K562 (cell line): ENCODE data around the gene GPRC6A. TPM values are rescaled to one million over a fixed set of nuclear protein-coding genes. Genes with fewer than 3 reads are reported as not detected.

Experiments
- ATAC-seq: fragments of 200-7000 bp; cut with Tn5 transposase; 3 replicates; pipeline ENCODE4 v1.9.1; 2020; ENCODE audit warnings: moderate library complexity
- Bru-seq: library from RNA; stranded (reverse); fragments of 400-500 nt; gene quantifications from one replicate; lab custom pipeline; 2021; lab: Mats Ljungman, UMichigan
- BruChase-seq, 2 experiments: library from RNA; stranded (reverse); fragments of 400-500 nt; gene quantifications; one replicate each; lab custom pipeline; 2021; lab: Mats Ljungman, UMichigan
- BruUV-seq: library from RNA; stranded (reverse); fragments of 400-500 nt; replicated peaks from 2 replicates; lab custom pipeline; 2021; lab: Mats Ljungman, UMichigan
- CTCF ChIA-PET: fragments of 300-600 bp; formaldehyde crosslinking; extraction: SDS; loops from one replicate; lab custom pipeline; 2021; ENCODE audit warnings: low intra/inter-chr PET ratio; lab: Yijun Ruan, JAX
- POLR2A ChIA-PET: fragments of 300-600, 350-650 bp; sonication (Branson Sonifier 250); formaldehyde crosslinking; extraction: SDS; loops from one replicate; lab custom pipeline; 2021; ENCODE audit warnings: antibody characterized with exemption, inconsistent platforms; lab: Yijun Ruan, JAX
- DNase-seq, 4 experiments: peaks; one replicate each; pipeline versions ENCODE4 v3.0.0 to v3.0.0-alpha.2; 2011 to 2018; ENCODE audit warnings: low spot score in 3 of 4, mixed read lengths in 3 of 4; ENCODE audit errors: extremely low read depth in 1 of 4
- FAIRE-seq: peaks from 2 replicates; lab custom pipeline; 2011; peaks lifted over from hg19 to GRCh38; lab: Jason Lieb, UNC
- H2AFZ ChIP-seq: 2 replicates; pipeline ENCODE4 v1.6.0; 2011; ENCODE audit warnings: low read depth, low read length, control low read depth, inconsistent platforms
- H3K27ac ChIP-seq: fragments of 200-600 bp; 3 replicates; pipeline ENCODE4 v1.8.0; 2011; ENCODE audit warnings: low read depth, mild to moderate bottlenecking, control low read depth, inconsistent platforms, low read length, moderate library complexity, mixed read lengths; ENCODE audit errors: extremely low read depth
- H3K27me3 ChIP-seq, 2 experiments: fragments of 300-600 bp in 1 of 2; 2 replicates in 1 of 2; 3 replicates in 1 of 2; pipeline versions ENCODE4 v1.6.0 to v1.8.0; 2011; ENCODE audit warnings: inconsistent platforms in 2 of 2, low read length in 2 of 2, mild to moderate bottlenecking in 1 of 2, mixed read lengths in 1 of 2, moderate library complexity in 1 of 2; ENCODE audit not compliant: control insufficient read depth in 2 of 2, insufficient read depth in 2 of 2
- H3K36me3 ChIP-seq: fragments of 300-600 bp; 3 replicates; pipeline ENCODE4 v1.8.0; 2011; ENCODE audit warnings: mild to moderate bottlenecking, low read length, inconsistent platforms; ENCODE audit not compliant: control insufficient read depth, insufficient read depth
- H3K4me1 ChIP-seq, 2 experiments: fragments of 200-600 bp in 1 of 2; replicated peaks in 1 of 2; 2 replicates in 1 of 2; 3 replicates in 1 of 2; pipeline versions ENCODE4 v1.5.1 to v1.8.0; 2011; ENCODE audit warnings: inconsistent platforms in 2 of 2, low read length in 2 of 2, mild to moderate bottlenecking in 1 of 2, mixed read lengths in 1 of 2, moderate library complexity in 1 of 2; ENCODE audit not compliant: control insufficient read depth in 2 of 2, insufficient read depth in 2 of 2
- H3K4me2 ChIP-seq: 2 replicates; pipeline ENCODE4 v1.6.1; 2011; ENCODE audit warnings: low read length, control low read depth, inconsistent platforms, mixed read lengths; ENCODE audit not compliant: insufficient read depth
- H3K4me3 ChIP-seq: fragments of 200-600 bp; sonication (generic), shearing (Covaris generic); 2 replicates; pipeline ENCODE4 v1.5.1; 2016; ENCODE audit warnings: control low read depth, inconsistent platforms
- H3K79me2 ChIP-seq: fragments of 200-600 bp; 3 replicates; pipeline ENCODE4 v1.8.0; 2011; ENCODE audit warnings: low read length, inconsistent platforms; ENCODE audit not compliant: control insufficient read depth, insufficient read depth
- H3K9ac ChIP-seq, 2 experiments: 2 replicates each; pipeline versions ENCODE4 v1.6.0 to v1.6.1; 2011; ENCODE audit warnings: low read depth in 2 of 2, low read length in 2 of 2, control low read depth in 1 of 2, inconsistent platforms in 1 of 2, mild to moderate bottlenecking in 1 of 2, mixed read lengths in 1 of 2; ENCODE audit not compliant: insufficient read depth in 1 of 2
- H3K9me1 ChIP-seq: one replicate; pipeline ENCODE4 v1.6.0; 2011; ENCODE audit warnings: inconsistent platforms, mild to moderate bottlenecking, low read length, moderate library complexity; ENCODE audit not compliant: control insufficient read depth, insufficient read depth
- H3K9me3 ChIP-seq: replicated peaks from 2 replicates; pipeline ENCODE4 v1.5.1; 2011; ENCODE audit warnings: low read depth, low read length, inconsistent platforms; ENCODE audit not compliant: control insufficient read depth, insufficient read depth
- H4K20me1 ChIP-seq: replicated peaks from 2 replicates; pipeline ENCODE4 v1.6.1; 2011; ENCODE audit warnings: low read length, inconsistent platforms, mixed read lengths; ENCODE audit not compliant: control insufficient read depth, insufficient read depth
- ZBTB8A ChIP-seq: fragments of 450-650 bp; IDR thresholded peaks from 2 replicates; pipeline ENCODE4 v1.6.1; 2018; ENCODE audit warnings: mild to moderate bottlenecking, moderate library complexity; ENCODE audit not compliant: partially characterized antibody
- WGBS: fragments of 100-300 bp; shearing (Covaris generic); methylation state at CpG from one replicate; pipeline ENCODE4 v1.1.6; 2016; ENCODE audit warnings: low coverage, mixed read lengths; ENCODE audit not compliant: insufficient coverage; ENCODE audit errors: missing lambda C conversion rate; 5-methylcytosine and 5-hydroxymethylcytosine counted together
- in situ Hi-C: fragments of 300-500 bp; cut with MboI; formaldehyde crosslinking; loops from 4 replicates; pipeline ENCODE4 v1.15.0; 2018; ENCODE audit warnings: inconsistent platforms, mixed read lengths
- intact Hi-C: fragments of 100-400 bp; cut with micrococcal nuclease; formaldehyde crosslinking; loops from 2 replicates; pipeline ENCODE4 v1.14.2; 2022
- long read RNA-seq, 3 experiments: library from polyadenylated mRNA in 2 of 3; library from RNA in 1 of 3; unstranded in 2 of 3; stranded (forward) in 1 of 3; transcript quantifications; one replicate each; pipeline ENCODE4 v2.0.0, GENCODE V29; 2019 to 2022
- polyA minus RNA-seq, 3 experiments: library from RNA; depleted of rRNA, polyadenylated mRNA; stranded (reverse); fragments of >200 nt; gene quantifications; 2 replicates each; pipeline ENCODE4 v1.2.3, GENCODE V29; 2011
- polyA plus RNA-seq, 8 experiments: library from polyadenylated mRNA; depleted of rRNA in 4 of 8; stranded (reverse) in 5 of 8; unstranded in 3 of 8; fragments of >200 nt; fragmentation: Nextera tagmentation in 2 of 8; fragmentation: Illumina TruSeq in 1 of 8; extraction: Ambion mirVana in 2 of 8; extraction: Trizol in 1 of 8; gene quantifications; 2 replicates each; pipeline versions ENCODE4 v1.2.1 to v1.2.3, GENCODE V29; 2011 to 2014; ENCODE audit warnings: inconsistent platforms in 1 of 8, missing spikeins in 1 of 8
- total RNA-seq, 7 experiments: library from RNA; depleted of rRNA in 6 of 7; stranded (reverse); fragments of >200 nt in 6 of 7; fragmentation: Illumina TruSeq in 2 of 7; extraction: Trizol in 2 of 7; gene quantifications; 2 replicates each; pipeline versions ENCODE4 v1.2.1 to v1.2.3, GENCODE V29; 2011 to 2021; ENCODE audit warnings: low replicate concordance in 1 of 7
- TF ChIP-seq, protein P1 (sequence below): fragments of 450-650 bp; formaldehyde crosslinking; IDR thresholded peaks from 2 replicates; pipeline ENCODE4 v1.4.0; 2020; ENCODE audit warnings: mild to moderate bottlenecking, mixed read lengths

GPRC6A gene, protein sequence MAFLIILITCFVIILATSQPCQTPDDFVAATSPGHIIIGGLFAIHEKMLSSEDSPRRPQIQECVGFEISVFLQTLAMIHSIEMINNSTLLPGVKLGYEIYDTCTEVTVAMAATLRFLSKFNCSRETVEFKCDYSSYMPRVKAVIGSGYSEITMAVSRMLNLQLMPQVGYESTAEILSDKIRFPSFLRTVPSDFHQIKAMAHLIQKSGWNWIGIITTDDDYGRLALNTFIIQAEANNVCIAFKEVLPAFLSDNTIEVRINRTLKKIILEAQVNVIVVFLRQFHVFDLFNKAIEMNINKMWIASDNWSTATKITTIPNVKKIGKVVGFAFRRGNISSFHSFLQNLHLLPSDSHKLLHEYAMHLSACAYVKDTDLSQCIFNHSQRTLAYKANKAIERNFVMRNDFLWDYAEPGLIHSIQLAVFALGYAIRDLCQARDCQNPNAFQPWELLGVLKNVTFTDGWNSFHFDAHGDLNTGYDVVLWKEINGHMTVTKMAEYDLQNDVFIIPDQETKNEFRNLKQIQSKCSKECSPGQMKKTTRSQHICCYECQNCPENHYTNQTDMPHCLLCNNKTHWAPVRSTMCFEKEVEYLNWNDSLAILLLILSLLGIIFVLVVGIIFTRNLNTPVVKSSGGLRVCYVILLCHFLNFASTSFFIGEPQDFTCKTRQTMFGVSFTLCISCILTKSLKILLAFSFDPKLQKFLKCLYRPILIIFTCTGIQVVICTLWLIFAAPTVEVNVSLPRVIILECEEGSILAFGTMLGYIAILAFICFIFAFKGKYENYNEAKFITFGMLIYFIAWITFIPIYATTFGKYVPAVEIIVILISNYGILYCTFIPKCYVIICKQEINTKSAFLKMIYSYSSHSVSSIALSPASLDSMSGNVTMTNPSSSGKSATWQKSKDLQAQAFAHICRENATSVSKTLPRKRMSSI
- not detected in 2 replicates for total RNA-seq (2011; cell fraction: chromatin; rRNA removed; ENCODE audit: low replicate concordance)
- not detected in 2 replicates for total RNA-seq (2011; cell fraction: nucleolus; rRNA removed)
- not detected in 2 replicates for total RNA-seq (2011; cell fraction: nucleoplasm; rRNA removed)
- total RNA-seq (2014; rRNA removed) (not detected in 2 replicates), total RNA-seq (2014; rRNA removed; fragmentation: Illumina TruSeq; extraction: Trizol) (not detected in 2 replicates), total RNA-seq (2015; rRNA removed; fragmentation: Illumina TruSeq; extraction: Trizol) (not detected in 2 replicates), total RNA-seq (2021) (not detected in 2 replicates), polyA plus RNA-seq (2011; rRNA removed) (0.03 TPM in 1 of 2 replicates, not detected in the other), polyA plus RNA-seq (2014; fragmentation: Illumina TruSeq; extraction: Trizol) (not detected in 2 replicates), polyA plus RNA-seq (2014; fragmentation: Nextera tagmentation; extraction: Ambion mirVana) (under 1 TPM in 1 of 2 experiments, not detected in 1; 0.03 TPM), polyA plus RNA-seq (2014; rRNA removed) (not detected in 2 replicates), polyA minus RNA-seq (2011; rRNA and poly(A)+ RNA removed) (not detected in 2 replicates), Bru-seq, nascent RNA (percentile 14 among the genes with signal in this experiment), BruChase-seq, experiment 1, labeled RNA remaining after a 2-hour chase (percentile 10 among the genes with signal in this experiment), BruChase-seq, experiment 2, labeled RNA remaining after a 6-hour chase (percentile 13 among the genes with signal in this experiment)
- polyA plus RNA-seq (2011; cell fraction: cytosol; rRNA removed), result 0.01 TPM in 1 of 2 replicates, not detected in the other
- not detected in 2 replicates for polyA plus RNA-seq (2011; cell fraction: nucleus; rRNA removed)
- polyA plus RNA-seq (2012), result not detected in 2 replicates
- polyA minus RNA-seq (2011; cell fraction: cytosol; rRNA and poly(A)+ RNA removed), result not detected in 2 replicates
- polyA minus RNA-seq (2011; cell fraction: nucleus; rRNA and poly(A)+ RNA removed), result not detected in 2 replicates
- long read RNA-seq, experiment 1, result 0 reads
- long read RNA-seq, experiment 2, result 0 reads
- long read RNA-seq, experiment 3, result 0 reads

DNA sequence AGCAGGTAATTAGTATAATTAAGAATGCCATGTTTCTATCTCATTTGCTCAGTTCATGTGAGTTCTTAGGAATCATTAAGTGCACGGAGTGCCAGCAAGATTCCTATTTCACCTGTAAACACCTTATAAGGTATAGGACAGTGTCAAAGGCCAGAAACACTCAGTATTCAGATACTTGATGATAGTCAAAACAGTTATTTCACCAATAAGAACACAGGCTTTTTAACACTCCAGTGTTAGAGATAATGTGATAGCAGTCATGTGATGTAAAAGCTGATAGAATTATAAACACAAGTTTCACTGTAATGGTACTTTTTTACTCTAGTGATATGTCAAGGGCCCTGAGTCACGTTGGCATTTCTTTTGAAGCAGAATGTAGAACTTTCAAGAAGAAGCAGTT, at the start of gene GPRC6A:
Gene GPRC6A (minus strand): TSS at position 101 of the 400 bp plus-strand sequence. CDS start 70 bp downstream, at position 31.
- no peak within 1 kb of the TSS for H3K4me2 ChIP-seq
- FAIRE-seq (no peak), DNase-seq (no peak), ATAC-seq (no peak)
- H3K27me3 ChIP-seq, result no peaks in the 10 kb centered on the region; a peak in 1 of 5 replicates
- H3K79me2 ChIP-seq, result no peaks in the 10 kb centered on the region
- no peak within 1 kb of the TSS for H3K27ac ChIP-seq
- no peak within 1 kb of the TSS for H2AFZ ChIP-seq
- no peak within 1 kb of the TSS for H3K9ac ChIP-seq
- no peaks in the 10 kb centered on the region for H3K9me3 ChIP-seq
- WGBS, result 0% methylated on average over 2 of the region's 2 CpGs
- no peak within 1 kb of the TSS for H3K4me3 ChIP-seq
- H3K4me1 ChIP-seq, result no peaks in the 10 kb centered on the region
- CTCF ChIA-PET, result no interaction called here
- BruUV-seq, result no TSS peak
- no peak for TF ChIP-seq ZBTB8A
- TF ChIP-seq, protein P1, sequence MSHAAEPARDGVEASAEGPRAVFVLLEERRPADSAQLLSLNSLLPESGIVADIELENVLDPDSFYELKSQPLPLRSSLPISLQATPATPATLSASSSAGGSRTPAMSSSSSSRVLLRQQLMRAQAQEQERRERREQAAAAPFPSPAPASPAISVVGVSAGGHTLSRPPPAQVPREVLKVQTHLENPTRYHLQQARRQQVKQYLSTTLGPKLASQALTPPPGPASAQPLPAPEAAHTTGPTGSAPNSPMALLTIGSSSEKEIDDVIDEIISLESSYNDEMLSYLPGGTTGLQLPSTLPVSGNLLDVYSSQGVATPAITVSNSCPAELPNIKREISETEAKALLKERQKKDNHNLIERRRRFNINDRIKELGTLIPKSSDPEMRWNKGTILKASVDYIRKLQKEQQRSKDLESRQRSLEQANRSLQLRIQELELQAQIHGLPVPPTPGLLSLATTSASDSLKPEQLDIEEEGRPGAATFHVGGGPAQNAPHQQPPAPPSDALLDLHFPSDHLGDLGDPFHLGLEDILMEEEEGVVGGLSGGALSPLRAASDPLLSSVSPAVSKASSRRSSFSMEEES, result peak; percentile 9; the same call in 1 of the 2 replicates
- H4K20me1 ChIP-seq, result no peaks in the 10 kb centered on the region
- POLR2A ChIA-PET, result no interaction called here
- in situ Hi-C loops, result no loop called here
- intact Hi-C loops, result no loop called here
- H3K36me3 ChIP-seq, result no peaks in the 10 kb centered on the region
- H3K9me1 ChIP-seq, result no peaks in the 10 kb centered on the region
